GM21576 (cell line): ENCODE results near the gene NRXN3.

Experiments used
- ATAC-seq: cut with Tn5 transposase; IDR thresholded peaks from one replicate; pipeline ENCODE4 v1.9.1; 2021; ENCODE audit warnings: mild to moderate bottlenecking, moderate library complexity; ENCODE audit not compliant: unreplicated experiment

The NRXN3 gene

GRCh38 chr14:78173346-78174035 is 3.3 kb downstream of the NRXN3 start:
- no peak for ATAC-seq

DNA sequence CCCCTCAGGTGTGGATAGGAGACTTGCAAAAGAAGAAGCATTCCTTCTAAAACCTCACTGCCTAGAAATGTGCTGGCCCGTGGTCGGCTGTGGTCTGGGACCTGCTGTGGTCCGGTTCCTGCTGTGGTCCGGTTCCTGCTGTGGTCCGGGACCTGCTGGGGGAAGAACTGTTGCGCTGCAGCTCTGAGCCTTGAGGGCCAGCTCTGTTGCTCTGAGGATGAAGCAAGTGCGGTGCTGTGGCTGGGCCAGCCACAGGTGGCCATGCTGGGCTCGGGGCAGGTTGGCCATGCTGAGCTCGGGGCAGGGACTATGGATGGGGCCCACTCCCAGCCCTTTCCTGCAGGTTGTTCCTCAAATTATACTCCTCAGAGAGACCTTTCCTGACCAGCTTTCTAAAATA is 5.2 kb downstream of the NRXN3 start:
- ATAC-seq: no peak

DNA sequence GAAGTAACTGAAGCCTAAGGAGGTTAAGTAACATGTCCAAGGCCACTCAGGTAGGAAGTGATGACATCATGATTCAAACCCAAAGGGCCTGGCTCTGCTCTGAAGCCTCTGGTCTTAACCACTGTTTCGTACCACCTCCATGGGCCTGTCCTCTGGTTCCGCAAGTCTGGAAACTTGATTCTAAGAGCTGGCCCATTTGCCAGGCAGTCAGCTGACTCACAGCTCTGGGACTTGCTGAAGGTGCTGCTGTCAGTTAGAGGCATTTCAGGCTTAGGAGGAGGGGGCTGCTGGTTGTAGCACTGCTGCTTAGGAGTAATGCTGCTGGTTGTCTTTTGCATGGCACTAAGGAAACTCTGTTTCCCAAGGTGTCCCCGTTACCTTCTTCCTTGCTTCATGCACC is 7.9 kb downstream of the NRXN3 start:
- no peak for ATAC-seq

GRCh38 chr14:78178971-78179370 is 8.8 kb downstream of the NRXN3 start:
- ATAC-seq: no peak

- no peak for ATAC-seq
These were observed 11.1 kb downstream of the NRXN3 start for GRCh38 chr14:78181270-78181669.

DNA sequence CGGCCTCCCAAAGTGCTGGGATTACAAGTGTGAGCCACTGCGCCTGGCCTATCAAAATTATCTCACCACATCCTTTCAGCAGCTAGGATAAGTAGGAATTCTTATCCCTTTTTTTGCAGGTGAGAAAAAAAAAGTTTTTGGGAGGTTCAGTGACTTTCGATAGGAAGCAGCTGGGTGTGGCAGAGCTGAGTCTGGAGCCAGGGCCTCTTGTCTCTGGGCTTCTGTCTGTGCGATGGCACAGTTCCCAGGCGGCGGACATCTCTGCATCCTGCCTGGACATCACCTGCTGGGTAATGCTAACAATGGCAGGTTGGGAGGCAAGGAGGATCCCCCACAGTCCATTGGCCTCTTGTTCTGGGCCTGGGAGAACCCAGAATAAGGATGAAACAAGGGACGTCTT is 12.5 kb downstream of the NRXN3 start:
- no peak for ATAC-seq

- no peak for ATAC-seq
These were observed 14.0 kb downstream of the NRXN3 start for GRCh38 chr14:78184157-78184556.

DNA sequence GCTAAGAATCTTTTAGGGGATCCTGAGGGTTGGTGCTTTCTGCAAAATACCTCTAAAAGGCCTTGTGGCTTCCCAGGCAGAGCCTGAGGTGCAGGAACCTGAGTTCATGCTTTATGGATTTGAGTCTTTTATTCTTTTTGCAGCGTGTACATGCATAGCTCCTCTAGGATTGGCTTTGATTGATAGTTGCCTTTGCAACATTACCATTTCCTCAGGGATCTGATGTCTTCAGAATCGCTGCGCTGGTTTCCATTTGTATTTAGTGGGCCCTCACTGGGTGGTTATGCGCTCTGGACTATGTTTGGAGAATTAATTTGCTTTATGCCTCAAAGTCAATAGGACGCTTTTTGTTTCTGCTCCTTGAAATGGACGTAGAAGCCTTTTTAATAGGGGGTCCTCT is 16.1 kb downstream of the NRXN3 start:
- no peak for ATAC-seq

DNA sequence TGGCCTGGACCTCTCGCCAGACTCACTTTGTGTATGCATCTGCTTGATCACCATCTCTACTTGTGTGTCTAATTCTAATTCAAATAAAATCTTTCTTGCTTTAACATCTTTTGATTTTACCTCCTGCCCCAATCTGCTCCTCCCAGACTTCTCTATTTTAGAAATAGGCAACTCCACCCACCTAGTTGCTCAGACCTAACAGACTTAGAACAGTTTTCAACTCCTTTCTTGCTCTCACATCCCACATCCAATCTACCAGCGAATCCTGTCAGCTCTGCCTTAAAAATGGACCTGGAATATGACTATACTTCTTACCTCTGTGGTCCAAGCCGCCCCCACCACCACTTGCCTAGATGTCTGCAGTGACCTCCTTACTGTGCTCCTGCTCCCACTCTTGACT is 18.7 kb downstream of the NRXN3 start:
- ATAC-seq: no peak

- no peak for ATAC-seq
These were observed 25.3 kb downstream of the NRXN3 start for GRCh38 chr14:78195431-78195830.

DNA sequence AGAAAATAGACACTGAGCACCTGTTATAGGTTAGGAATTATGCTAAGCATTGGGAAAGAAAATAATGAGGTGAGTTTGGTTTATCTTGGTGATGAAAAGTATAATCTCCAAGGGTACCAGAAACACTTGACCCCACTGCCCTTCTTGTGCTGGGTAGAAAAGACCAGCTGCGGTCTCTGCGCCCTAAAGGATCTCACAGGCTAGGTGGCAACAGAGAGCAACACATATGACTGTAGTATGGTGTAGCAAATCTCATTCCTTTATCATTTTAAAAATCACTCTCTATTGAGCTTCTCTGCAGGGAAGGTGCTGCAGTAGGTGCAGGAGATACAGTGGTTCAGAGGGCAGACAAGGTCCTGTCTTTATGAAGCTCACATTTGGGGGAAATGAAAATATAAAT is 26.1 kb downstream of the NRXN3 start:
- ATAC-seq: no peak

DNA sequence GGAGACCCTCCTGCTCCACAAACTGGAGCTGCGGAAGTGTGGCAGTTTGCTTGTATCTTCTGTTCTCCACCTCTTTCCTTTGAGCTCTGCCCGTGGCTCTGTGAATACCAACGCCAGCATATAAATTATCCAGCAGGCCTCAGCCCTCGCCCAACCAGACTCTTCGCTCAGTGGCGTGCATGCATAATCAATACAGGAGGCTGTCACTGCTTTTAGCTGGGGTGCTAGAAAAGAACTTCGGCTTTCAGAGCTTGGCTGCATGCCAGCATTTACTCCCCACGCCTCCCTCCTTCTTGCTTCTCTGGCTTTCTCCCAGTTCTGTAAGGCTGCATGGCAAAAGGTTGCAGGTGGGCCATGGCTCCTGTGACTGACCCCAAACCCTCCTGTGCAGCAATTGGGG is 26.9 kb downstream of the NRXN3 start:
- no peak for ATAC-seq

DNA sequence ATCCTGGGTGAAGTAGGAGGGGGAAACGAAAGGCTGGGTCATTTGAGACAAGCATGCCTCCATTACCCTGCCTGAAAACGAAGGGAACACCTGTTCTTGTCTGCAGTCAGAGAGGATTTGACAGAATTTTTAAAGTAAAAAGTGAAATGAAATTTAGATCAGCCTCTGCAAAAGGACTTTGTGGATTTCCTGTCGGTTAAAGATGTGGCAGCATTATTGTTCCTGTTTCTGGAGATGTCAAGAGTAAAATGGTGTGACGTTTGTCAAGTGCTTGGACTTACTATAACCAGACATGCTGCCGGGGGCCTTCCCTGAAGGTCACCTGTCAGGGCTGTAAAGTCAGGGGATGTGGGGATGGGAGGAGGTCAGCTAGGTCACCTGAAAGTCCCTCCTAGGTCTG is 32.0 kb downstream of the NRXN3 start:
- ATAC-seq: no peak

- ATAC-seq: no peak
These were observed 32.8 kb downstream of the NRXN3 start for GRCh38 chr14:78202976-78203375.

DNA sequence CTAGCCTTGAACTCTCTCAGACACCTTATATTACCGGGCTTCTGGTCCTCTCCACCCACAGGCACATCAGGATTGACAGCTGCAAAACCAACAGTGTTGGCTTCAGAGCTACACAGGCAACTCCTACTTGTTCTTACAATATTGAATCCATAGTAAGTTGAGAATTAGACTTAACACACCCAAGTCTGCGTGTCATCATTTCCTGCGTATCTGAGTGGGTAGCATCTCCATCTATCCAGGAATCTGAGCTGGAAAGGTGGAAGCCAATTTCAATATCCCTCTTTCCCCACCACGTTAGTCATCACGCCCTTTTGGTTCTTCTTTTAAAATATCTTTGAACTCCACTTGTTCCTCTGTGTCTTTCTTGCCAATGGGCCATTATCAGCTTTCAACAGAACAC is 37.2 kb downstream of the NRXN3 start:
- no peak for ATAC-seq

GRCh38 chr14:78220273-78220672 is 50.1 kb downstream of the NRXN3 start:
- ATAC-seq: no peak

GRCh38 chr14:78222746-78223145 is 52.6 kb downstream of the NRXN3 start:
- ATAC-seq: no peak

GRCh38 chr14:78227248-78228077 is 57.3 kb downstream of the NRXN3 start:
- ATAC-seq: no peak

DNA sequence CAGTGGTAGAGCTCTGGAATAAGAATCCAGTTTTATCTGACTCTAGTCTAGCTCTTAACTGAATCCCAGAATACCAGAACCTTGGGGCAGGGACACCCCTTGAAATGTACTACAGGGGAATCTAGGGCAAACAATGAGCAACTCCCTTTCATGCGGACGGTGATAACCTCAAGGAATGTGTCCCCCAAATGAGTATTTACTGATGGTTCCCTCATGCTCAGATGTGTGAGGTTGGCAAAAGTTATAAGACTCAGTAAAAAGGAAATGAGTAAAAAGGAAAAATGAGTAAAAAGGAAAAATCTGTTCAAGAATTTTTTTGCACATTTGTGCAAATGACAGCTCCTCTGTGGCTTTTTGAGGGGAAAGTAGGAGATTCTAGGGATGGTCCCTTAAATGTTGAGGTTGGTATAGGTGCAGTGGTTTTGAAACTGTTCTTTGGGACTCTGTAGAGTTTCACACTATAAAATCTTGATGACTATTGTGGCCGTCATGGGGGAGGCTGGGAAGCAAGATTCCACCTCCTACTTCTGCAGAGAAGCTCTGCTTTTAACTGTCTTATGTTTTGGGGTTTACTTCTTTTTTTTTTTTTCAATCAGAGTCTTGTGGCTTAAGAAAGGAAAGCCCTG is 58.6 kb downstream of the NRXN3 start:
- ATAC-seq: no peak

- no peak for ATAC-seq
These were observed 62.2 kb downstream of the NRXN3 start for GRCh38 chr14:78232231-78233000.

GRCh38 chr14:78238141-78238540 is 68.0 kb downstream of the NRXN3 start:
- no peak for ATAC-seq
